NCI-H1436 (cell line): ENCODE results near the gene PTCD2.
A peak's percentile ranks its signal among the peaks of the same experiment; 100 is the strongest.

Experiments used
- DNase-seq: peaks from one replicate; lab custom pipeline; 2025; lab: John Stamatoyannopoulos, UW

Gene PTCD2, protein sequence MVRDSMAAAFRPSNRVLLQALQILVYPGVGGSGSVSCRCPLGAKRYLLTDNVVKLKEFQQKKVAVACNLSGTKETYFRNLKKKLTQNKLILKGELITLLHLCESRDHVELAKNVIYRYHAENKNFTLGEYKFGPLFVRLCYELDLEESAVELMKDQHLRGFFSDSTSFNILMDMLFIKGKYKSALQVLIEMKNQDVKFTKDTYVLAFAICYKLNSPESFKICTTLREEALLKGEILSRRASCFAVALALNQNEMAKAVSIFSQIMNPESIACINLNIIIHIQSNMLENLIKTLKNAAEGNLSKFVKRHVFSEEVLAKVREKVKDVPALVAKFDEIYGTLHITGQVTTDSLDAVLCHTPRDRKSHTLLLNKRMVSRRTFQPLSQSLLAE

DNA sequence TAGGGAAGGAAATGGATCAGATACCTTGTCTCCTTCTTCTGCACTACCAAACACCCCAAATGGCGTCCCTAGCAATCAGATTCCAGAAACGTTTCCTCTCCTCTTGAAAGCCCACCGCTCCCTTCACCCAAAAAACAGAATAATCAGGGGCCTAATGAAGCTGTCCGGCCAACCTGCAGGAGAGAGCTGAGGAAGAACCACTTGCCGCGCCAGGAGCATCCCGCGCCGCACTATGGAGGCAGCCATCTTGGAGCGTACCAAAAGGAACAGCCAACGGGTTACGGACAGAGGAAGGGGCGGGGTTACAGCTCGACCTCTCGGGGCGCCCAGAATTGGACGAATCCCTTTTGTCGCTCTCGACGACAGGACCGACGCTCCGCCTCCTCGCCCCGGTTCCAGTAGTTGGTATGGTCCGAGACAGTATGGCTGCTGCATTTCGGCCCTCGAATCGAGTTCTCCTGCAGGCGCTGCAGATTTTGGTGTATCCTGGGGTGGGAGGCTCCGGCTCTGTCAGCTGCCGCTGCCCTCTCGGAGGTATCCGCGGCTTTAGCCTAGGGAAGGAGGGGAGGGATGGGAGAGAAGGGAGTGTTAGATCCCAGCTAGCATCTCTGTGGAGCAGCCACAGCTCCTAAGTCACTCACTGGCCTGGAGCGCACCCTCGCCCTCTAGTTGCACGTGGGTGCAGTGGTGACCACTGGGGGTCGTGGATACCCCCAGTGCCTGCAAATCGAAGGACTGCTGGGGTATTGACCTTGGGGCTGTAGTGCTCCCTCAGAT, at the start of gene PTCD2, which contains the start of gene MRPS27:
TSS of gene PTCD2 (plus strand) at position 398 of the 777 bp plus-strand sequence. CDS start at position 408, 10 bp downstream.
TSS of gene MRPS27 (minus strand) at position 265 of the 777 bp plus-strand sequence. CDS start at position 246, 19 bp downstream.
- DNase-seq: peak; percentile 98

DNA sequence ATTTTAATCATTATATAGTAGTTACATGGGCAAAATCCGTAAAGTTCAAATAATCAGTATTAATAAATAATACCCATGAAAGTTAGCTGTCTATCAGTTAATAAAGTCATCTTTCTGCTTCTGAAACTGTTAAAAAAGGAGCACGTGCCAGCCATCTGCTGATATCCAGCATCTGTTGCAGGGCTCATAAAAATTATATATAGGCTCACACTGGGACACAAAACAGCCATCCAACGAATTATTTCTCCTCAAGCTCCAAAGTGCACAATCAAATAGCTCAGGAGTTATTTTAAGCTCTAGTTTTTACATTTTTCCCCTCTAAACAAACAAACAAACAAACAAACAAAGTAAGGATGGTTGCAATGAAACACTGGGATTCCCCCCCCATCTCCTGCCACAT, 48.5 kb upstream of the PTCD2 start:
- DNase-seq: no peak

- DNase-seq: no peak
Measured at GRCh38 chr5:72272398-72272797, 47.8 kb upstream of the PTCD2 start.

- DNase-seq: no peak
Measured at GRCh38 chr5:72273547-72273946, 46.6 kb upstream of the PTCD2 start.

DNA sequence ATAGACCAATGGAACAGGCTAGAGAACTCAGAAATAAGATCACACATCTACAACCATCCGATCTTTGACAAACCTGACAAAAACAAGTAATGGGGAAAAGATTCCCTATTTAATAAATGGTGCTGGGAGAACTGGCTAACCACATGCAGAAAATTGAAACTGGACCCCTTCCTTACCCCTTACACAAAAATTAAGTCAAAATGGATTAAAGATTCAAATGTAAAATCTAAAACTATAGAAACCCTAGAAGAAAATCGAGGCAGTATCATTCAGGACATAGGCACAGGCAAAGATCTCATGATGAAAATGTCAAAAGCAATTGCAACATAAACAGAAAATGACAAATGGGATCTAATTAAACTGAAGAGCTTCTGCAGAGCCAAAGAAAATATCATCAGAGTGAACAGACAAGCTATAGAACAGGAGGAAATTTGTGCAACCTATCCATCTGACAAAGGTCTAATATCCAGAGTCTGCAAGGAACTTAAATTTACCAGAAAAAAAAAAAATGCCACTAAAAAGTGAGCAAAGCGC, 43.9 kb upstream of the PTCD2 start:
- no peak for DNase-seq

DNA sequence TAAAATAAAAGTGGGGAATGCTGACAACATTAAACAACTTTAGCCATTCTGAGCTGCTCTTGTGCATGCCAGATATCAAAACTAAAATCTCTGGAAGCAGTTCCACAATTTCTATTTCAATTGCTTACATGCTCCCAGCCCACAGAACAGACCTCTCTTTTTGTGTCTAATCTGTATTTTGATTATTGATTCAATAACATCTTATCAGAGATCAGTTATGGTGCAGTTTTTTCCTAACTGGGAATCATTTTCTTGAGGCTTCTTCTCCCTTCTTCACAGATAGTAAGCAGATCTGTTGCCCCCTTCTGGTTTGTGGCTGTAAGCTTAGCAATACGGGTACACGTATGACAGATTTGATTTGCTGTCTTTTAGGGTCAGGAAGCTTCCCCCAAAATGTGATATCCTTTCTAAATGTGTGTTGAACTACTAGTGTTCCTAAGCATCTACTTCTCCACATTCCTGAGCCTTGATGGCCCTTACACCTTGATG, 39.5 kb upstream of the PTCD2 start:
- no peak for DNase-seq

GRCh38 chr5:72281430-72281763, 38.8 kb upstream of the PTCD2 start:
- DNase-seq: no peak

- DNase-seq: no peak
Measured at GRCh38 chr5:72281764-72282499, 38.2 kb upstream of the PTCD2 start.

DNA sequence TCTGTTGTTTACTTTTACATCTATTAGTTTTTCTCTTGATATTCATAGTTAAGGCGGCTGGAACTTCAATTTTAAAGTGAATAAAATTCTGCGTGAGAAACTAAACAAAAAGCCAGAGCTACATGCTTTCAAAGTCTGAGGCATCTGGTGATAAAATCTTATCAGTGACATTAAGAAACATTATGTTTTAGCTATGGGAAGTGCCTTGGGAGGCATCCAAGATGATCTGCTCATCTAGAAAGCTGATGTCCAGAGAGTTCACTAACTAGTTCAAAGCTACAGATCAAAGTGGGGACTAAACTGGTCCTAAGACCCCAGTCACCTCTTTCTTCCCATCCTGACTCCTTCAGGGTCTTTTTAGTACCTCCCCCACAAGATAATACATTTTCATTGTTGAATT, 37.3 kb upstream of the PTCD2 start:
- DNase-seq: no peak

- no peak for DNase-seq
Measured at GRCh38 chr5:72283358-72283757, 36.8 kb upstream of the PTCD2 start.

DNA sequence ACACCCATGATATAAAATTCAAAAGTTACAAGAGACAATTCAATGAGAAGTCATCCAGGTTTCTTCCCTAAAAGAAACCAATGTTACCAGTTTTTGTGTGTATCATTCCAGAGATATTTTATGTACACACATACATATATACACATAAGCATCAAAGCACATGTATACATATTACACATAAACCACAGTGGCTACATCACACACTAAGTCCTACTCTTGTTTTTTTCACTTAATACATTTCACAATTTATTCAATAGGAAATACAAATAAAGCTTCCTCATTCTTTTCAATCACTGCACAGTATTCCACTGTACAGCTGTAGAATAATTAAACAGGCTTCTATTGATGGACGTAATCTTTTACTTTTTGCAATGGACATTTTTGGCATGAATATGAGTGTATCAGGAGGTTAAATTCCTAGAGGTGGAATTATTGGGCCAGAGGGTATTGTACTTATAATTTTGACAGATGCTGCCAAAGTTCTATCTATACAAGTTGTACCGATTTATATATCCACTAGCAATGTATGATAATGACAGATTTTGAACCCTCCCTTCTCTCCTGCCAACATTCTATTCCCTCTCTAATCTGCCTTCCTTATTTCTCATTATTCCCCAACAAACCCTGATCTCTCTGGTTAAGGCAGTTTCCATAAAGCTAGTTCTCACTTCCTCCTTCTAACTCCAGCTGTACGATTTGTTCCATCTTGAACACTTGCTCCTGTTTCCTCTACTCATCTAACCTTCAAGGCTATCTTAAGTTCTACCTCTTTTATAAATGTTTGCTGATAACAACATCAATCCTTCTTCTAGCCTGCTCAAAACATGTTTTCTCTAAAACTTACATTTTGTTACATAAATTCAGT, 35.4 kb upstream of the PTCD2 start:
- DNase-seq: no peak

GRCh38 chr5:72285424-72285821, 34.8 kb upstream of the PTCD2 start:
- DNase-seq: no peak

GRCh38 chr5:72286798-72287197, 33.4 kb upstream of the PTCD2 start:
- DNase-seq: no peak

- no peak for DNase-seq
Measured at GRCh38 chr5:72288924-72289323, 31.2 kb upstream of the PTCD2 start.

GRCh38 chr5:72290356-72291133, 29.6 kb upstream of the PTCD2 start:
- DNase-seq: no peak

- DNase-seq: no peak
Measured at GRCh38 chr5:72291601-72292000, 28.6 kb upstream of the PTCD2 start.

DNA sequence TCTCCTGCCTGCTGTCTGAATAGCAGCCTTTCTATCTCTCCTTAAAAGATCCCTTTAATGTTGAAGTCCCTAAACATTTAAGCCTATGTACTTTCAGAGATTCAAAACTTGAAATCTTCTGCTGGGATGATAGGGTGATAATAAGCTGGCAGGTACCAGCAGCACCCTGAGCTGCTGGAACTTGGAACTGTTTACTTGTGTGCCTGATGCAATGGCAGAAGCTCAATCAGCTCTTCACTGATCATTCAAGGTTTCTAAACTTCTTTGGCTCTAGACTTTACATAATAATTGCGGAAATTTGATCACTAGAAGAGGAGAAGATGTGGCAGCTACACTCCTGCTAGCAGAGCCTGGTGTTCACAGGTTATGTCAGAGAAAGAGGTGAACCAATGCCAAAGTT, 27.8 kb upstream of the PTCD2 start:
- DNase-seq: no peak

GRCh38 chr5:72293495-72294055, 26.6 kb upstream of the PTCD2 start:
- no peak for DNase-seq

- no peak for DNase-seq
Measured at GRCh38 chr5:72294473-72294872, 25.7 kb upstream of the PTCD2 start.

GRCh38 chr5:72295539-72295938, 24.6 kb upstream of the PTCD2 start:
- no peak for DNase-seq
